ENCODE data around the gene RNF166.
A peak's percentile ranks its signal among the peaks of the same experiment; 100 is the strongest.
"Not testable (repeated sequence)": the region's sequence is repeated elsewhere in the genome, so short reads cannot be mapped to it uniquely, and the experiment has no call there.

RNF166 gene

DNA sequence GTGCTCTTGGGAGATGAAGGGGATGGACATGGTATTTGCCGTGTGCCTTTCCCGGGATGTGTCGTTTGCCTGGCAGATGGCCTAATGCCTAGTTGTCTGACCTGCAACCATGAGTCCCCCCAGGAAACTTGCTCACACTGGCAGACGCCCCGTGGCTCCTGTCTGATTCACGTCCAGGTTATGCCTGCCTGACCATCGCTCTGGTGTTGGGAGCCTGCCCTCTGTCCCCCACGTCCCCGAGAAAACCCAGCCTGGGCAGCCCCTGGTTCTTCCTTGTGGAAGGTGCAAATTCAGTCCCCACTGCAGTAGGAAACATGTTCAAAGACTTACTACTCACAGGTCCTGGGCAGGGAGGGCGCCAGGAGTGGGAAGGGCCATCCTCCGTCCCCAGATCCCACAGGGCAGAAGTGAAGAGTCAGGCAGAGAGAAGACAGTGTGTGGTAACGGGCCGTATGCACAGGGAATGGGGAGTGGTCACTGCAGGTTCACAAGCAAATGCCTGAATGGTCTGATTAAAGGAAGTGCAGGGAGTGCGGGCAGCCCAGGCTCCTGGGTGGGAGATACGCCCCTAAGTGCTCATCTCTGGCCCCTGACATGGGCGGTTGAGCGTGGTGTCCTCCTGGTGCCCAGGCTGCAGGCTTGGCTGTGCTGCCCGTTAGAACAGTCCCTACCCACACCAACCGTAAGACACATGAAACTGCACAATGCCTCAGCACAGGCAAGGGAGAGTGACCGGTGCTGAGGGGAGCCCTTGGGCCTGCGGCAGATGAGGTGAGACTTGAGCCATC is 15.7 kb downstream of the RNF166 start:
- DNase-seq, result no peak

GRCh38 chr16:88688013-88688778 is 18.0 kb downstream of the RNF166 start:
- DNase-seq, result no peak

- DNase-seq, result no peak
Measured at GRCh38 chr16:88687676-88688012, 18.6 kb downstream of the RNF166 start.

- no peak for DNase-seq
Measured at GRCh38 chr16:88687254-88687576, 19.0 kb downstream of the RNF166 start.

- peak; percentile 86 for DNase-seq
Measured at GRCh38 chr16:88686439-88687253, 19.6 kb downstream of the RNF166 start, which contains the start of gene SNAI3. Gene SNAI3 (minus strand): TSS chr16:88686507. CDS start chr16:88686406, 101 bp downstream.

- no peak for DNase-seq
Measured at GRCh38 chr16:88686062-88686438, 20.2 kb downstream of the RNF166 start.

- DNase-seq, result peak; percentile 64
Measured at GRCh38 chr16:88685156-88686061, 20.8 kb downstream of the RNF166 start.

DNA sequence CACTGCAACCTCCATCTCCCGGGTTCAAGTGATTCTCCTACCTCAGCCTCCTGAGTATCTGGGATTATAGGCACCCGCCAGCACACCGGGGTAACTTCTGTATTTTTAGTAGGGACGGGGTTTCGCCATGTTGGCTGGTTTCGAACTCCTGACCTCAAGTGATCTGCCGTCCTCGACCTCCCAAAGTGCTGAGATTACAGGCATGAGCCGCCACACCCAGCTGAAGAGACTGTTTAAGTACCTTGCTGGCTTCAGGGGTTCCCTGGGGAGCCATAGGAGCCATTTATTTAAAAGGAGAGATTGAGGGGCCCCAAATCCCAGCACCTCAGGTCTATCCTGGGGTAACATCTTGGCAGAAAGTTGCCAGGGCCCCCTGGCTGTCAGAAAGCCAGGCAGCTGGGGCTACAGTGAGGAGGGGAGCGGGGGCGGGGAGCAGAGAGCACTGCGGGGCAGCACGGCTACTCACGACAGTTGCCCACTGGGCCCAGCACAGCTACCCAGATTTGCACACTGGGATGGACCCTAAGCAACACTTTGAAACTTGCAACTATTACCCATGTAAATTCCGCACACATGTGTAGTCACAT is 21.5 kb downstream of the RNF166 start:
- DNase-seq, result no peak

DNA sequence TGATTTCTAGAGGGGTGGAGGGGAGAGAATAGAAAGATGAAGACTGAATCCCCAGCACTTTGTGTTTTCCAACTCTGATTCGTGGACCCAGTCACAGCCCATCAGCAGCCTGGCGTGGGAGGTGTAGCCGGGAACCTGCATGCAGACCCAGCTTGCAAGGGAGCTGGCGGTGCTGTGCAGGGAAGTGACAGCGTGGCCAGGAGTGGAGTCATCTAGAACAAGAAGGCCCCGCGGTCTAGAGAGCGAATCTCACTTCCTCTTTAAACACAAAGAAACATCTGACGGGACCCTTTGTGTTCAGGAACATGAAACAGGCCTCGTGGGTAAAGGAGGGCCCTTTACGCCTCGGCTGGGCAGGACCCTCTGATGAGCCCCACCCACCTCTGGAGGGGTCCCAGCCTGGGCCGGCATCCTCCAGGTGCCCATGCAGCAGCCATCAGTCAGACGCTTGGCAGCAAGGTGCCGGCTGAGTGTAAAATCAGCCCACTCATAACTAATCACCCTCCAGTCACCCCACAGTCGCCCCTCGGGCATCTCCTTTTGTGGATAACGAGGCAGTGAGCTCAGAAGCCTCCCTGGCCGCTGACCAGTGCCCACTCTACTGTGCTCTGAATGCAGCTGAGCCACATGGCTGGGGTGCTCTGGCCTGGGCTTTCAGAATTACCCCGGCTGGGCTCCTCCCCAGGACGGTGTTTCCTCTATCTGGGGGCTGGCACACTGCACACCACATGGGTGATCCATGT is 24.3 kb downstream of the RNF166 start:
- peak; percentile 57 for DNase-seq

- peak; percentile 63 for DNase-seq
Measured at GRCh38 chr16:88681084-88681680, 25.0 kb downstream of the RNF166 start.

- DNase-seq, result no peak
Measured at GRCh38 chr16:88680554-88681083, 25.6 kb downstream of the RNF166 start.

GRCh38 chr16:88678224-88678979 is 27.8 kb downstream of the RNF166 start:
- DNase-seq, result no peak

GRCh38 chr16:88677721-88678120 is 28.5 kb downstream of the RNF166 start:
- no peak for DNase-seq

- no peak for DNase-seq
Measured at GRCh38 chr16:88676502-88677242, 29.5 kb downstream of the RNF166 start.

GRCh38 chr16:88673716-88674379 is 32.4 kb downstream of the RNF166 start:
- DNase-seq, result no peak

GRCh38 chr16:88672776-88673175 is 33.4 kb downstream of the RNF166 start:
- DNase-seq, result no peak

- no peak for DNase-seq
Measured at GRCh38 chr16:88671806-88672205, 34.4 kb downstream of the RNF166 start.

DNA sequence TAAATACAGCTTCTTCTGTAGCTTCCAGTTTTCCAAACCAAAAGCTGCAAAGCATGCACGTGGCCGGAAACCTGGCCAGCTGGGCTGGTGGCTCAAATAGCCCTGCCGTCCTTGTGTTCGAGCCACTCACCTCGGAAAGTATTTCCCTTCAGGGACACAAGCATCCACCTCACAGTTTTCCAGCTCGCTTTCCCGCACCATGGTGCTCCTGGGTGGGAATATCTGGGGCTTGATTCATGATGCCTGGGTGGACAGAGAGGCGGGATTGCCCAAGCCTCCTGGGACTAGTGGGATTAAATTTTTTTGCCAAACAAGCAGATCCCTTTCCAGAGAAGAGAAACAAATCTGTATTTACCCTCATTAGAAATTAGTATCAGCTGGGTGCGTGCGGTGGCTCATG is 36.2 kb downstream of the RNF166 start:
- no peak for DNase-seq

DNA sequence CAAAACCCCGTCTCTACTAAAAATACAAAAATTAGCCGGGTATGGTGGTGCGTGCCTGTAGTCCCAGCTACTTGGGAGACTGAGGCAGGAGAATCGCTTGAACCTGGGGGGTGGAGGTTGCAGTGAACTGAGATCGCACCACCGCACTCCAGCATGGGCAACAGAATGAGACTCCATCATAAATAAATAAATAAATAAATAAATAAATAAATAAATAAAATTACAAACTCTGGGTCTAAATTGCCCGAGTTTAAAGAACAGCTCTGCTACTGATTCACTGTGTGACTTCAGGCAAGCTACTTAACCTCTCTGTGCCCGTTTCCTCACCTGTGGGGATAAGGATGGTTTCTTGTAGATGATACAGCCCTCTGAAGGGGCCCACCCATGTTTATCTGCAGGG is 36.7 kb downstream of the RNF166 start:
- DNase-seq, result not testable (repeated sequence)

Data from CD4-positive, alpha-beta T cell treated with Interleukin-17A for 1 hour (primary cell).